Skin of body (tissue), 1 donor: Measurements from ENCODE around the gene EML4. TPM values are rescaled to one million over a fixed set of nuclear protein-coding genes. Genes with fewer than 3 reads are reported as not detected.

Experiments used
- total RNA-seq: library from RNA; depleted of rRNA; stranded (reverse); fragments of >200 nt; gene quantifications from one replicate; pipeline ENCODE4 v1.2.3, GENCODE V29; 2014

EML4 gene
- total RNA-seq, 1 donor from 2014 or later: 54.7 TPM

Other genes starting within 250 kb of the EML4 start
- gene PKDCC, start 121.3 kb upstream of the EML4 start, total RNA-seq: 48.9 TPM
- 86.9 TPM for gene COX7A2L, start 191.9 kb downstream of the EML4 start, total RNA-seq